Measurements from ENCODE around the gene SCD5. TPM values are rescaled to one million over a fixed set of nuclear protein-coding genes. Genes with fewer than 3 reads are reported as not detected.

Gene SCD5
- total RNA-seq, 2 donors from 2014 or later, result 7.3 to 18.5 TPM

DNA sequence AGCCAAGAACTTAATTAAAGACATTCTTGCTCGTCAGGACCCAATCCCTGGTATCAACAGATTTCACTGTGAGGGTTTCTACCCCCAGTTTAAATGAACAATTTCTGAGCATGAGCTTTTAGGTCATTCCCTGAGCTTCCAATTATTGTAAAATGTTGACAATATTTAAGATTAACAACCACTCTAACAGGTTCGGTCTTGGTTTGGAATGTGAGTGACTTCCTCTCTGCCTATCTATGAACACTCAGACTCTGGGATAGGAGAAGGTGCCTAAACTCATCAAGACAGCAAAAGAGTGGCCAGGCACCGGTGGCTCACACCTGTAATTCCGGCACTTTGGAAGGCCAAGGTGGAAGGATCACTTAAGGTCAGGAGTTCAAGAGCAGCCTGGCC, 153.9 kb downstream of the SCD5 start:
- no peak overlapping the region for H3K4me3 ChIP-seq
- DNase-seq (ENCODE audit: low spot score) (no peak), ATAC-seq (ENCODE audit: insufficient number of reproducible peaks, low FRiP score, low read depth) (no peak)
- H3K4me1 ChIP-seq (ENCODE audit: control insufficient read depth in 1 of 2, low read depth in 2 of 2), result no peaks in the 10 kb centered on the region
- H3K27me3 ChIP-seq (replicated peaks; ENCODE audit: insufficient read depth), result no peaks in the 10 kb centered on the region
- no peaks in the 10 kb centered on the region for H3K9me3 ChIP-seq
- H3K27ac ChIP-seq, result no peak overlapping the region
- TF ChIP-seq, protein P1, sequence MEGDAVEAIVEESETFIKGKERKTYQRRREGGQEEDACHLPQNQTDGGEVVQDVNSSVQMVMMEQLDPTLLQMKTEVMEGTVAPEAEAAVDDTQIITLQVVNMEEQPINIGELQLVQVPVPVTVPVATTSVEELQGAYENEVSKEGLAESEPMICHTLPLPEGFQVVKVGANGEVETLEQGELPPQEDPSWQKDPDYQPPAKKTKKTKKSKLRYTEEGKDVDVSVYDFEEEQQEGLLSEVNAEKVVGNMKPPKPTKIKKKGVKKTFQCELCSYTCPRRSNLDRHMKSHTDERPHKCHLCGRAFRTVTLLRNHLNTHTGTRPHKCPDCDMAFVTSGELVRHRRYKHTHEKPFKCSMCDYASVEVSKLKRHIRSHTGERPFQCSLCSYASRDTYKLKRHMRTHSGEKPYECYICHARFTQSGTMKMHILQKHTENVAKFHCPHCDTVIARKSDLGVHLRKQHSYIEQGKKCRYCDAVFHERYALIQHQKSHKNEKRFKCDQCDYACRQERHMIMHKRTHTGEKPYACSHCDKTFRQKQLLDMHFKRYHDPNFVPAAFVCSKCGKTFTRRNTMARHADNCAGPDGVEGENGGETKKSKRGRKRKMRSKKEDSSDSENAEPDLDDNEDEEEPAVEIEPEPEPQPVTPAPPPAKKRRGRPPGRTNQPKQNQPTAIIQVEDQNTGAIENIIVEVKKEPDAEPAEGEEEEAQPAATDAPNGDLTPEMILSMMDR (IDR thresholded peaks at IDR 0.05), result no peak
- H3K36me3 ChIP-seq, result no peaks in the 10 kb centered on the region

GRCh38 chr4:82643994-82644733, 154.4 kb downstream of the SCD5 start:
- no peaks in the 10 kb centered on the region for H3K4me1 ChIP-seq (ENCODE audit: control insufficient read depth in 1 of 2, low read depth in 2 of 2)
- ATAC-seq (ENCODE audit: insufficient number of reproducible peaks, low FRiP score, low read depth) (no peak), DNase-seq (ENCODE audit: low spot score) (no peak)
- no peak overlapping the region for H3K4me3 ChIP-seq
- H3K27me3 ChIP-seq (replicated peaks; ENCODE audit: insufficient read depth), result no peaks in the 10 kb centered on the region
- TF ChIP-seq, protein P1 (IDR thresholded peaks at IDR 0.05), result no peak
- H3K9me3 ChIP-seq, result no peaks in the 10 kb centered on the region
- H3K36me3 ChIP-seq, result no peaks in the 10 kb centered on the region
- H3K27ac ChIP-seq, result no peak overlapping the region

DNA sequence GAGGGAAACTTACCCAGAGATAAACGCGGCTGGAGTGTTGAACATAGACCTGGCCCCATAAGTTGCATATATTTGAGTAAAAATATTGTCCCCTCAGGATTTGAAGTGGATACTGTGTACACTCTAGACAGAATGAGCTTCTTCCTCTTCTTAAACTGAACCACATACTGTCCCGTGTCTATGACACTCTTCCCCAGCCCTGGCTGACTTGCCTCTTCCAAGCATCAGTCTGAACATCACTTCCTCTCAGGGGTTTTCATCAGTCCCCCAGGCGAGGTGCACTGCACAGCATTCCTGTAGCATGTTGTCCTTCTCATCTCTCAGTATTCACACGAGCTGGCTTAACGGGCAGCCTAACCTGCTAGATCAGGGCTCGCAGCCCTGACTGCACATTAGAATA, 156.3 kb downstream of the SCD5 start:
- H3K9me3 ChIP-seq, result no peaks in the 10 kb centered on the region
- H3K36me3 ChIP-seq, result no peaks in the 10 kb centered on the region
- H3K27ac ChIP-seq, result no peak overlapping the region
- H3K4me1 ChIP-seq (ENCODE audit: control insufficient read depth in 1 of 2, low read depth in 2 of 2), result no peaks in the 10 kb centered on the region
- ATAC-seq (ENCODE audit: insufficient number of reproducible peaks, low FRiP score, low read depth), result no peak
- no peak for DNase-seq (ENCODE audit: low spot score)
- TF ChIP-seq, protein P1 (IDR thresholded peaks at IDR 0.05), result no peak
- no peak overlapping the region for H3K4me3 ChIP-seq
- no peaks in the 10 kb centered on the region for H3K27me3 ChIP-seq (replicated peaks; ENCODE audit: insufficient read depth)

GRCh38 chr4:82640540-82640939, 158.1 kb downstream of the SCD5 start:
- Histone ChIP-seq H3K27ac (no peak overlapping the region), H3K4me3 (no peak overlapping the region), H3K27me3 (replicated peaks; ENCODE audit: insufficient read depth) (no peaks in the 10 kb centered on the region), H3K4me1 (ENCODE audit: control insufficient read depth in 1 of 2, low read depth in 2 of 2) (no peaks in the 10 kb centered on the region), H3K36me3 (no peaks in the 10 kb centered on the region), H3K9me3 (no peaks in the 10 kb centered on the region)
- ATAC-seq (ENCODE audit: insufficient number of reproducible peaks, low FRiP score, low read depth) (no peak), DNase-seq (ENCODE audit: low spot score) (no peak)
- TF ChIP-seq, protein P1 (IDR thresholded peaks at IDR 0.05), result no peak

DNA sequence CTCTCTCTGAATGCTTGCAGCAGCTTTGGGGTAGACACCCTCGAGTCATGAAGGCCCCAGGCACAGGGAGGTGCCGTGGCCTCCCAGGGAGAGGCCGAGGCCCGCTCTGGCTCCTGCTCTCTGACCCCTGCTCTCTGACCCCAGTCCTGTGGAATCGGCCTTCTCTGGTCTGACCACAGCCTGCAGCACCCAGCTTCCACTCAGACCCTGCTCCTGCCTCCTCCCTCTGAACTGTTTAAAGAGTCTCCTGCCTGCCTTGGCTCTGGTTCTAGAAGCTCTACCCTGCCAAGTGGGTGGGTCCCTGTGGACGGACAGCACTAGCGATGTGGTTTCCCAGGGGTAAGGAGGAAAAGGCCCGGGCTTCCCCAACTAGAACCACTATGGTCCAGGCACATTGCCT, 158.6 kb downstream of the SCD5 start:
- no peaks in the 10 kb centered on the region for H3K4me1 ChIP-seq (ENCODE audit: control insufficient read depth in 1 of 2, low read depth in 2 of 2)
- H3K4me3 ChIP-seq, result no peak overlapping the region
- ATAC-seq (ENCODE audit: insufficient number of reproducible peaks, low FRiP score, low read depth), result no peak
- H3K9me3 ChIP-seq, result no peaks in the 10 kb centered on the region
- no peaks in the 10 kb centered on the region for H3K27me3 ChIP-seq (replicated peaks; ENCODE audit: insufficient read depth)
- DNase-seq (ENCODE audit: low spot score), result no peak
- TF ChIP-seq, protein P1 (IDR thresholded peaks at IDR 0.05), result no peak
- H3K27ac ChIP-seq, result no peak overlapping the region
- no peaks in the 10 kb centered on the region for H3K36me3 ChIP-seq

All from thoracic aorta (tissue), 2 donors.